Neuron (in vitro differentiated cells): ENCODE results near the gene FMNL2.

Source experiments
- H2AFZ ChIP-seq: one replicate; pipeline ENCODE4 v1.6.1; 2013; ENCODE audit warnings: low read depth, mild to moderate bottlenecking, inconsistent platforms, low read length, moderate library complexity
- H3K27me3 ChIP-seq: one replicate; pipeline ENCODE4 v1.6.1; 2013; ENCODE audit warnings: low read length; ENCODE audit not compliant: insufficient read depth
- H3K36me3 ChIP-seq: one replicate; pipeline ENCODE4 v1.6.1; 2013; ENCODE audit warnings: low read length; ENCODE audit not compliant: insufficient read depth
- H3K4me1 ChIP-seq: one replicate; pipeline ENCODE4 v1.6.1; 2013; ENCODE audit warnings: low read length; ENCODE audit not compliant: insufficient read depth
- H3K4me3 ChIP-seq: 2 replicates; pipeline ENCODE4 v1.5.1; 2013; ENCODE audit warnings: mild to moderate bottlenecking, low read length, moderate library complexity
- H3K9me3 ChIP-seq: one replicate; pipeline ENCODE4 v1.6.1; 2013; ENCODE audit warnings: low read length

Gene FMNL2

GRCh38 chr2:152432206-152432653 is 97.3 kb downstream of the FMNL2 start:
- H3K4me3 ChIP-seq, result no peak overlapping the region
- H3K27me3 ChIP-seq, result no peaks in the 10 kb centered on the region
- H2AFZ ChIP-seq, result no peak overlapping the region
- H3K4me1 ChIP-seq, result peaks cover 27% of the 10 kb centered on the region
- H3K36me3 ChIP-seq, result no peaks in the 10 kb centered on the region
- no peaks in the 10 kb centered on the region for H3K9me3 ChIP-seq

DNA sequence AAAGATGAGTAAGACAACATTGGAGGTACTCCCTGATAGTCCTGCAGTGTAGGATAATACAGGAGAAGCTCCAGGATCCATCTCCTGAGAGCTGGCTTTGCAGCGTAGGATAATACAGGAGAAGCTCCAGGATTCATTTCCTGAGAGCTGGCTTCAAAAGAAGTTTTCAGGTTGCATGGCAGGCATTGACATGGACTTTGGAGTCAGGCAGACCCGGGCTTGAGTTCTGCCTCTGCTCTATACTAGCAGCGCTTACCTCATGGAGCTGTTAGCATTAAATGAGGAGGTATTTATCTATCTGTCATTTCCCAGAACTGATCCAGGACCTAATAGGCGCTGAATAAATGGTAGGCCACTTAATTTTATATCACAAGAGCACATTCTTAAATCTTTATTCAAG is 97.8 kb downstream of the FMNL2 start:
- H3K9me3 ChIP-seq, result no peaks in the 10 kb centered on the region
- H2AFZ ChIP-seq, result no peak overlapping the region
- H3K27me3 ChIP-seq, result no peaks in the 10 kb centered on the region
- peaks cover 32% of the 10 kb centered on the region for H3K4me1 ChIP-seq
- no peaks in the 10 kb centered on the region for H3K36me3 ChIP-seq
- no peak overlapping the region for H3K4me3 ChIP-seq

GRCh38 chr2:152433289-152433688 is 98.3 kb downstream of the FMNL2 start:
- H3K9me3 ChIP-seq, result no peaks in the 10 kb centered on the region
- no peaks in the 10 kb centered on the region for H3K27me3 ChIP-seq
- no peaks in the 10 kb centered on the region for H3K36me3 ChIP-seq
- peaks cover 38% of the 10 kb centered on the region for H3K4me1 ChIP-seq
- no peak overlapping the region for H2AFZ ChIP-seq
- H3K4me3 ChIP-seq, result no peak overlapping the region

GRCh38 chr2:152433791-152434190 is 98.8 kb downstream of the FMNL2 start:
- Histone ChIP-seq H3K4me3 (no peak overlapping the region), H2AFZ (no peak overlapping the region), H3K27me3 (no peaks in the 10 kb centered on the region), H3K9me3 (no peaks in the 10 kb centered on the region), H3K4me1 (peaks cover 43% of the 10 kb centered on the region), H3K36me3 (no peaks in the 10 kb centered on the region)

DNA sequence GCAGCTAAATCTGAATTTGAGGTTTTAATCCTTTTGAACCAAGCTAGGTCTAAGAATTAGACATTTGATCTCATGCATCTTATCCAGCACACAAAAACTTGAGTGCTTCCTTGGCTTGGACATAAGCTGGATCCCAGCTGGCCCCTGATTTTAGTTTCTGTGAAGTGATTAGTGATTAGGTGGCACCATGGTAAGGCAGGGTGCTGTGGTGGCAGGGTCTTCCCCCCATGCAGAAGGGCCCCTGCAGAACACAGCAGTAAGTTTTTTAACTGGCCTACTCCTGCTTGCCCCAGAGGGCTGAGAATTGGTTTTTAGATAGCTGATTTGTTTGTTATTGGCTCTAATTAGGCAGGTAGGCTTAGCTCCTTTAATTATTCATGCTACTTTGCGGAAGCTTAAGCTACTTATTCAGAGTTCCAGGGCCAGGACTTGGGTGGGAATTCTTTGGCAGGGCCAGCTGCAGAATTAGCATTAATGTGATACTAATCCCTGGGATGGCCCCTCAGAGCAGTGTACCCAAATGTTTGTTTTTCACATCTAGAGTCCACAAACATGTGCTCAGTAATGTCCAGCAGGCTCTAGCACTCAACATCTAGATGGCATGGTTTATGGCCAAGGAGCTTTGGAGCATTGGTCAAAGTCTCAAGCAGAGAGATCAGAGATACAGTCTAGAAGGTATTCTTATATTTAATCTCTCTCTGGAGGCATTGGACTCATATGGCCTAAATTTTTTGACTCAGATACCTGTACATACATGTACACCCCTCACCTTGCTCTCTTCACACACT is 99.6 kb downstream of the FMNL2 start:
- Histone ChIP-seq H2AFZ (no peak overlapping the region), H3K4me1 (peaks cover 45% of the 10 kb centered on the region), H3K27me3 (no peaks in the 10 kb centered on the region), H3K9me3 (no peaks in the 10 kb centered on the region), H3K4me3 (no peak overlapping the region), H3K36me3 (no peaks in the 10 kb centered on the region)

DNA sequence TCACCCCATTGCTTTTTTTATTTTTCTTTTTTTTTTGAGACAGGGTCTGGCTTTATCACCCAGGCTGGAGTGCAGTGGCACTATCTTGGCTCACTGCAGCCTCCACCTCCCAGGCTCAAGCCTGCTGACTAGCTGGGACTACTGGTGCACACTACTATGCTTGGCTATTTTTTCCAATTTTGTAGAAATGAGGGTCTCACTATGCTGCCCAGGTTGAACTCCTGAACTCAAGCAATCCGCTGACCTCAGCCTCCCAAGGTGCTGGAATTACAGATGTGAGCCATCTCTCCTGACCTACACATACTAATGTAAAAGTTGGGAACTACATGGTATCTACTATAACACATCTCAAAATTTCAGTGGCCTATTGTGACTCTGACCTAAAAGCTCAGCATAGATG is 101.2 kb downstream of the FMNL2 start:
- Histone ChIP-seq H2AFZ (no peak overlapping the region), H3K27me3 (no peaks in the 10 kb centered on the region), H3K4me3 (no peak overlapping the region), H3K36me3 (no peaks in the 10 kb centered on the region), H3K4me1 (peaks cover 40% of the 10 kb centered on the region), H3K9me3 (no peaks in the 10 kb centered on the region)

GRCh38 chr2:152437276-152438108 is 102.5 kb downstream of the FMNL2 start:
- no peaks in the 10 kb centered on the region for H3K27me3 ChIP-seq
- H2AFZ ChIP-seq, result no peak overlapping the region
- no peaks in the 10 kb centered on the region for H3K9me3 ChIP-seq
- no peak overlapping the region for H3K4me3 ChIP-seq
- H3K4me1 ChIP-seq, result peaks cover 31% of the 10 kb centered on the region
- no peaks in the 10 kb centered on the region for H3K36me3 ChIP-seq

DNA sequence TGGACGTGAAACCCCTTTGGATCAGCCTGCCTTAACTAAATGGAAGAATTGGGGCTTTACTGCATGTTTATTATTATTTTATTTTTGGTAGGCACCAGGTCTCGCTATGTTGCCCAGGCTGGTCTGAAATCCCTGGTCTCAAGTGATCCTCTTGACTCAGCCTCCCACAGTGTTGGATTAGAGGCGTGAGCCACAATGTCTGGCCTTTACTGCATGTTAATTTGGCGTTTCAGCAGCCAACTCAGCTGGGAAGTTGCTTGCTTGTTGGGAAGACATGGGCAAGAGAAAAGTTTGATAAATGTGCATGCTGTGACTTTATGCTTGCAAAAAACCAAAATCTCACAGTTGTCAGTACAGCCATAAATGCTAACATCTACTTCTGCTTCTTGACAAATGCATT is 105.1 kb downstream of the FMNL2 start:
- peaks cover 17% of the 10 kb centered on the region for H3K4me1 ChIP-seq
- no peaks in the 10 kb centered on the region for H3K27me3 ChIP-seq
- H3K9me3 ChIP-seq, result no peaks in the 10 kb centered on the region
- H2AFZ ChIP-seq, result no peak overlapping the region
- no peaks in the 10 kb centered on the region for H3K36me3 ChIP-seq
- no peak overlapping the region for H3K4me3 ChIP-seq

DNA sequence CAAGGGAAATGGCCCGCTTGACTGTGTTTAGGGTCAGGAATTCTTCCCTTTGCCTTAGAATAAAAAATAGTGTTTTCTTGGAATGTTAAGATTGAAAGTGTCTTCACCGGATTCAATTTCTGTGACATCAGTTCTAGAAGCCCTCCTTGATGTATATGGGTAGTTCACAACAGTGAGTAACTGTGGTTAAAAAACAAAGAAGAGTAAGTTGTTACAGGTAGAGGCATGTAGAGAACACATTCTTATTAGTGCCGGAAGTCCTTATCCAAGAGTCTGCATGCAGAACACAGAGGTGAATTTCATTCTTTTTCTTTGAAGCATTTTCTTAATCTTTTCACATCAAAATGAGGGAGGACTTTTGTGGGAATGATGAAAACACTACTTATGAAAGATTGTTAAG is 105.5 kb downstream of the FMNL2 start:
- H3K9me3 ChIP-seq, result no peaks in the 10 kb centered on the region
- H3K36me3 ChIP-seq, result no peaks in the 10 kb centered on the region
- H3K4me3 ChIP-seq, result no peak overlapping the region
- no peak overlapping the region for H2AFZ ChIP-seq
- H3K4me1 ChIP-seq, result peaks cover 17% of the 10 kb centered on the region
- H3K27me3 ChIP-seq, result no peaks in the 10 kb centered on the region

DNA sequence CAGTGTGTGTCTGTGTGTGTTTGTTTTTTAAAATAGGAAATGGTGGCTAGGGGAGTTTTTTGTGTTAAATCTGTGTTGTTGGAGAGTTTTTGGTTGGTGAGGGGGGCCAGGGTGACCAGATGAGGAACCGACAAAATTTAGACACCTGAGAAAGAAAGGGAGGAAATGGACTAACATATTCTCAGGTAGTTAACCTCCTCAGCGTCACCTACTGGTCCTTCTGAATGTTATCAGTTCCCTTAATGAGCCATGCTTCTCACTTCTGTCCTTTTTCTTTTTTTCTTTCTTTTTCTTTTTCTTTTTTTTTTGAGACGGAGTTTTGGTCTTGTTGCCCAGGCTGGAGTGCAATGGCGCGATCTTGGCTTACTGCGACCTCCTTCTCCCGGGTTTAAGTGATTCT is 107.0 kb downstream of the FMNL2 start:
- no peak overlapping the region for H3K4me3 ChIP-seq
- peaks cover 17% of the 10 kb centered on the region for H3K4me1 ChIP-seq
- no peaks in the 10 kb centered on the region for H3K9me3 ChIP-seq
- H3K27me3 ChIP-seq, result no peaks in the 10 kb centered on the region
- no peaks in the 10 kb centered on the region for H3K36me3 ChIP-seq
- no peak overlapping the region for H2AFZ ChIP-seq

DNA sequence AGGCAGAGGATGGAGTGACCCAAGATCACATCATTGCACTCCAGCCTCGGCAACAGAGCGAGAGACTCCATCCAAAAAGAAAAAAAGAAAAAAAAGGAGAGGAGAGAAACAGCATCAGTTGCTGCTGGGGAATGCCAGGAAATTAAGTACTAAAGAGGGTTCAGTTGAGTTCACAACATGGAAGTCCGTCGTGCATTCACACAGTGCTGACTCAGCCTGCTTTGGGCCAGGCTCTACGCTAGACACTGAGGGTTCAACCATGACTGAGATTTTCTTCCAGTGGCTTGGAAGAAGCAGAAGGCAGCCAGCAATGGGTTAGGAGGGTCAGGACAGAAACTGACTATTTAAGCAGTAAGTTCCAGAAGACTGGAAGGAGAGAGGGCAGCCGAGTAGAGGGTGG is 108.8 kb downstream of the FMNL2 start:
- Histone ChIP-seq H3K27me3 (no peaks in the 10 kb centered on the region), H3K36me3 (no peaks in the 10 kb centered on the region), H3K4me3 (no peak overlapping the region), H3K4me1 (peaks cover 5% of the 10 kb centered on the region), H2AFZ (no peak overlapping the region), H3K9me3 (no peaks in the 10 kb centered on the region)

DNA sequence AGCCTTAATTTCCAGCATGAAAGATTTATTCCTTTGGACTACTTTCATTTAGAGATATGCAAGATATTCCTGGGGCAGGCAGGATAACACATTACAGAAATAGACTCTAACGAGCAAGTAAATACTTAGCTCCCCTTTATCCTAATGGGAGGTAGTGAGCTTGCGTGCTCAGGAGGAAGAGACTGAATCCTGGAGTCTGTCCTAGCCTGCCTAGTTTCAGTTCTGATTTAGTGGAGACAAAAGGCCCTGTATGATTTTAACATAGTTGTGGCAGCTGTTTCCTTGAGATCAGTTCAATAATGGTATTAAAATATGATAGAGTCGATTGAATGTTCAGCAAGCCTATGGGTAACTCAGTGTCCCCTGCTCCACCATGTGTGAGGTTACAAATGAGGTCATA is 109.5 kb downstream of the FMNL2 start:
- Histone ChIP-seq H3K27me3 (no peaks in the 10 kb centered on the region), H3K36me3 (no peaks in the 10 kb centered on the region), H3K9me3 (no peaks in the 10 kb centered on the region), H3K4me3 (no peak overlapping the region), H3K4me1 (peaks cover 7% of the 10 kb centered on the region), H2AFZ (no peak overlapping the region)

DNA sequence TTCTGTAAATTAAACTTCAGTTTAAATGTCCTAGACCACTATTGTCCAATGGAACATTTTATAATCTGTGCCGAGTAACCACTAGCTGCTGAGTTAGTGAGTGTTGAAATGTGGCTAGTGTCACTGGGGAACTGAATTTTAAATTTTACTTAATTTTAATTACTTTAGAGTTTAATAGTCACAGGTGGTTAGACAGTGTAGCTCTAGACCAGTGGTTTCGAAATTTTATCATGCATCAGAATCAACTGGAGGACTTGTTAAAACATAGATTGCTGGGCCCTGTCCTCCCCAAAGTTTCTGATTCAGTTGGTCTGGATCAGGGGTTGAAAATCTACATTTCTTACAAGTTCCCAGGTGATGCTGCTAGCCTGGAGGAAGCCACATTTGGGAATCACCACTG is 110.4 kb downstream of the FMNL2 start:
- H2AFZ ChIP-seq, result no peak overlapping the region
- H3K4me1 ChIP-seq, result peaks cover 7% of the 10 kb centered on the region
- no peak overlapping the region for H3K4me3 ChIP-seq
- no peaks in the 10 kb centered on the region for H3K36me3 ChIP-seq
- H3K27me3 ChIP-seq, result no peaks in the 10 kb centered on the region
- no peaks in the 10 kb centered on the region for H3K9me3 ChIP-seq
